Osteoblast (primary cell): ENCODE data around the gene CEP63. TPM values are rescaled to one million over a fixed set of nuclear protein-coding genes. Genes with fewer than 3 reads are reported as not detected.

ENCODE experiments used
- DNase-seq: peaks from one replicate; pipeline ENCODE4 v3.0.0; 2011; ENCODE audit warnings: low spot score, mixed read lengths; ENCODE audit not compliant: insufficient read length; ENCODE audit errors: missing footprints
- H2AFZ ChIP-seq: 2 replicates; pipeline ENCODE4 v1.6.0; 2011; ENCODE audit warnings: mild to moderate bottlenecking, low read length
- H3K27ac ChIP-seq: 2 replicates; pipeline ENCODE4 v1.5.1; 2011; ENCODE audit warnings: mild to moderate bottlenecking, low read depth, low read length, moderate library complexity
- H3K27me3 ChIP-seq: 2 replicates; pipeline ENCODE4 v1.6.0; 2012; ENCODE audit warnings: mild to moderate bottlenecking, control low read depth, inconsistent platforms, low read length, moderate library complexity; ENCODE audit not compliant: insufficient read depth
- H3K36me3 ChIP-seq: 2 replicates; pipeline ENCODE4 v1.5.1; 2011; ENCODE audit warnings: mild to moderate bottlenecking, low read length, control low read depth, moderate library complexity; ENCODE audit not compliant: insufficient read depth
- H3K4me1 ChIP-seq: 2 replicates; pipeline ENCODE4 v1.5.1; 2011; ENCODE audit warnings: mild to moderate bottlenecking, low read length, control low read depth, moderate library complexity; ENCODE audit not compliant: insufficient read depth
- H3K4me2 ChIP-seq: 2 replicates; pipeline ENCODE4 v1.6.0; 2011; ENCODE audit warnings: mild to moderate bottlenecking, low read length; ENCODE audit not compliant: insufficient read depth
- H3K4me3 ChIP-seq: fragments of 200-600 bp; sonication (generic); 3 replicates; pipeline ENCODE4 v1.5.1; 2012; ENCODE audit warnings: mild to moderate bottlenecking, low read length, inconsistent platforms; ENCODE audit not compliant: insufficient read depth
- H3K79me2 ChIP-seq: 2 replicates; pipeline ENCODE4 v1.6.0; 2012; ENCODE audit warnings: mild to moderate bottlenecking, low read length, control low read depth, inconsistent platforms; ENCODE audit not compliant: insufficient read depth
- H3K9me3 ChIP-seq: 2 replicates; pipeline ENCODE4 v1.5.1; 2011; ENCODE audit warnings: low read depth, low read length, control low read depth
- H4K20me1 ChIP-seq: 2 replicates; pipeline ENCODE4 v1.6.0; 2012; ENCODE audit warnings: mild to moderate bottlenecking, low read length, control low read depth; ENCODE audit not compliant: insufficient read depth
- CTCF ChIP-seq: IDR thresholded peaks from 2 replicates; pipeline ENCODE4 v1.5.1; 2011; ENCODE audit warnings: mild to moderate bottlenecking, low read depth, low read length, moderate library complexity; ENCODE audit errors: extremely low read depth
- total RNA-seq: library from RNA; depleted of rRNA; stranded (reverse); fragments of >200 nt; gene quantifications from 2 replicates; pipeline ENCODE4 v1.2.3, GENCODE V29; 2012

Gene CEP63
- total RNA-seq, 1 donor = 15.9 TPM

GRCh38 chr3:134619884-134620445 lies 134.1 kb downstream of the CEP63 start:
- Histone ChIP-seq H3K9me3 (no peaks in the 10 kb centered on the region), H3K4me3 (no peak overlapping the region), H3K4me1 (no peaks in the 10 kb centered on the region), H3K27me3 (no peaks in the 10 kb centered on the region), H3K79me2 (no peaks in the 10 kb centered on the region), H2AFZ (no peak overlapping the region), H4K20me1 (no peaks in the 10 kb centered on the region), H3K27ac (no peak overlapping the region), H3K4me2 (no peak overlapping the region), H3K36me3 (no peaks in the 10 kb centered on the region)
- TF ChIP-seq CTCF = no peak
- DNase-seq = no peak

GRCh38 chr3:134620476-134621115 lies 134.7 kb downstream of the CEP63 start:
- no peaks in the 10 kb centered on the region for H3K79me2 ChIP-seq
- no peak overlapping the region for H3K4me3 ChIP-seq
- no peak for DNase-seq
- H3K27ac ChIP-seq = no peak overlapping the region
- TF ChIP-seq CTCF = no peak
- H3K36me3 ChIP-seq = no peaks in the 10 kb centered on the region
- H3K9me3 ChIP-seq = no peaks in the 10 kb centered on the region
- no peaks in the 10 kb centered on the region for H3K27me3 ChIP-seq
- no peak overlapping the region for H3K4me2 ChIP-seq
- no peaks in the 10 kb centered on the region for H3K4me1 ChIP-seq
- no peak overlapping the region for H2AFZ ChIP-seq
- no peaks in the 10 kb centered on the region for H4K20me1 ChIP-seq

DNA sequence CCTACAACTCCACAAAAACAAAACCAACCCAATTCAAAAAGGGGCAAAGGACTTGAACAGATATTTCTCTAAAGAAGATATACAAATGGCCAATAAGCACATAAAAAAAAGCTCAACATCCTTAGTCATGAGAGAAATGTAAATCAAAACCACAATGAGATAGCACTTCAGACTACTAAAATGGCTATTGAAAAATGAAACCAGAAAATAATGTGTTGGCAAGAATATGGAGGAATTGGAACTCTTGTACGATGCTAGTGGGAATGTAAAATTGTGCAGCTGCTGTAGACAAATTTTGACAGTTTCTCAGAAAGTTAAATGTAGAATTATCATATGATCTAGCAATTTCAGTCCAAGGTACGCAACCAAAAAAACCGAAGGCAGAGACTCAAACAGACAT lies 136.0 kb downstream of the CEP63 start:
- H3K4me3 ChIP-seq = no peak overlapping the region
- no peaks in the 10 kb centered on the region for H3K79me2 ChIP-seq
- no peak overlapping the region for H2AFZ ChIP-seq
- H3K4me2 ChIP-seq = no peak overlapping the region
- no peaks in the 10 kb centered on the region for H3K36me3 ChIP-seq
- no peak for TF ChIP-seq CTCF
- no peak overlapping the region for H3K27ac ChIP-seq
- no peak for DNase-seq
- H3K4me1 ChIP-seq = no peaks in the 10 kb centered on the region
- no peaks in the 10 kb centered on the region for H3K9me3 ChIP-seq
- no peaks in the 10 kb centered on the region for H3K27me3 ChIP-seq
- H4K20me1 ChIP-seq = no peaks in the 10 kb centered on the region

DNA sequence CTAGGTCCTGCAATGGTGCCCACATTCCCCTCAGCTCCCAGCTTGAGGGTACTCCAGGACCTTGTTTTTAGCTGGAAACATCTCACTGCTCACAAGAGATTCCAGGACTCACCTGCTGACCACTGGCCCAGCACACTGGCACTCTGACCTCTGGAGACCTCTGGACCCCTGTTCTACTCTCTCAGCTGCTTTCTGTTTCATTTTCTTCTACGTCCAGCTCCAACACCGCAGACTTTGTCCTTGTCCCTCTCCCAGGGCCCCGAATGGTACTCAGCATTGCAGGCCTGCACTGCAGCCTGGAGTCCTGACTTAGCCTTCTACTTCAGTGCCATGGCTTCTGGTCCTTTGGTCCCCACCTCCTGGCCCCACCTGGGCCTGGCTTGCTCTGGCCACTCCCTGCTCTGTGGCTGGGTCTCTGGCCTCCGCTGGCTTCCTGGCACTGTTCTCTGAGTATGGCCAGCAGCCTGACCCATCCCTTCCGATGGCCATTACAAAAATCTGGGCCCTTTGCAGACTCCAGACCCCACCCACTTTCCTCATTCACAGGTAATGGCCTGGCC lies 137.0 kb downstream of the CEP63 start:
- Histone ChIP-seq H3K4me2 (no peak overlapping the region), H3K4me1 (no peaks in the 10 kb centered on the region), H2AFZ (no peak overlapping the region), H3K36me3 (no peaks in the 10 kb centered on the region), H4K20me1 (no peaks in the 10 kb centered on the region), H3K27me3 (no peaks in the 10 kb centered on the region), H3K27ac (no peak overlapping the region), H3K79me2 (no peaks in the 10 kb centered on the region), H3K4me3 (no peak overlapping the region), H3K9me3 (no peaks in the 10 kb centered on the region)
- no peak for DNase-seq
- no peak for TF ChIP-seq CTCF
